CD4-positive, alpha-beta T cell treated with Interleukin-15 for 4 hours (primary cell): ENCODE measurements around the gene IRAK2.
"Not testable (repeated sequence)": the region's sequence is repeated elsewhere in the genome, so short reads cannot be mapped to it uniquely, and the experiment has no call there.

Experiments
- DNase-seq: peaks from one replicate; pipeline ENCODE4 v3.0.0-alpha.2; 2020; ENCODE audit warnings: low spot score

The IRAK2 gene

GRCh38 chr3:10253731-10254130 lies 89.0 kb downstream of the IRAK2 start:
- DNase-seq, result no peak

GRCh38 chr3:10255835-10256234 lies 91.1 kb downstream of the IRAK2 start:
- DNase-seq, result no peak

GRCh38 chr3:10259036-10259435 lies 94.3 kb downstream of the IRAK2 start:
- no peak for DNase-seq

- no peak for DNase-seq
Measured at GRCh38 chr3:10259798-10260197, 95.1 kb downstream of the IRAK2 start.

- no peak for DNase-seq
Measured at GRCh38 chr3:10260211-10260701, 95.5 kb downstream of the IRAK2 start.

GRCh38 chr3:10262027-10262426 lies 97.3 kb downstream of the IRAK2 start:
- DNase-seq, result no peak

GRCh38 chr3:10263646-10264363 lies 99.1 kb downstream of the IRAK2 start:
- peak; percentile 64 for DNase-seq

- DNase-seq, result no peak
Measured at GRCh38 chr3:10265833-10266232, 101.1 kb downstream of the IRAK2 start.

GRCh38 chr3:10266936-10267335 lies 102.2 kb downstream of the IRAK2 start:
- not testable (repeated sequence) for DNase-seq

GRCh38 chr3:10268116-10268515 lies 103.4 kb downstream of the IRAK2 start:
- no peak for DNase-seq

- DNase-seq, result no peak
Measured at GRCh38 chr3:10268930-10269329, 104.2 kb downstream of the IRAK2 start.

- no peak for DNase-seq
Measured at GRCh38 chr3:10269443-10269842, 104.7 kb downstream of the IRAK2 start.

GRCh38 chr3:10272476-10272875 lies 107.8 kb downstream of the IRAK2 start:
- not testable (repeated sequence) for DNase-seq

GRCh38 chr3:10272977-10273376 lies 108.3 kb downstream of the IRAK2 start:
- DNase-seq, result no peak

GRCh38 chr3:10273702-10274305 lies 109.1 kb downstream of the IRAK2 start:
- DNase-seq, result no peak

- DNase-seq, result no peak
Measured at GRCh38 chr3:10274601-10275000, 109.9 kb downstream of the IRAK2 start.

GRCh38 chr3:10277115-10277625 lies 112.5 kb downstream of the IRAK2 start:
- DNase-seq, result no peak

GRCh38 chr3:10278501-10278900 lies 113.8 kb downstream of the IRAK2 start:
- DNase-seq, result no peak

GRCh38 chr3:10279384-10280176 lies 114.9 kb downstream of the IRAK2 start:
- DNase-seq, result no peak

GRCh38 chr3:10280177-10280529 lies 115.4 kb downstream of the IRAK2 start:
- DNase-seq, result no peak

- DNase-seq, result no peak
Measured at GRCh38 chr3:10280571-10280970, 115.9 kb downstream of the IRAK2 start.

- DNase-seq, result no peak
Measured at GRCh38 chr3:10281951-10282350, 117.2 kb downstream of the IRAK2 start.

- no peak for DNase-seq
Measured at GRCh38 chr3:10283638-10284037, 118.9 kb downstream of the IRAK2 start.
